MM.1S (cell line): ENCODE results near the gene PANX3.
"Not testable (repeated sequence)": the region's sequence is repeated elsewhere in the genome, so short reads cannot be mapped to it uniquely, and the experiment has no call there.

Source experiments
- DNase-seq: peaks from one replicate; pipeline ENCODE4 v3.0.0-alpha.2; 2015
- H2AFZ ChIP-seq: fragments of 300-600 bp; sonication (generic); 2 replicates; pipeline ENCODE4 v1.6.0; 2016; ENCODE audit warnings: antibody characterized with exemption, low read length
- H3F3A ChIP-seq: fragments of 300-600 bp; sonication (generic); 2 replicates; pipeline ENCODE4 v1.6.1; 2016; ENCODE audit warnings: mild to moderate bottlenecking, antibody characterized with exemption, low read length, moderate library complexity, mixed read lengths; ENCODE audit not compliant: insufficient read depth
- H3K27ac ChIP-seq: fragments of 300-600 bp; sonication (generic); 2 replicates; pipeline ENCODE4 v1.5.1; 2016; ENCODE audit warnings: mild to moderate bottlenecking, low read length
- H3K27me3 ChIP-seq: fragments of 300-600 bp; sonication (generic); replicated peaks from 2 replicates; pipeline ENCODE4 v1.6.0; 2016; ENCODE audit warnings: low read length; ENCODE audit not compliant: insufficient read depth
- H3K36me3 ChIP-seq: fragments of 300-600 bp; sonication (generic); replicated peaks from 2 replicates; pipeline ENCODE4 v1.6.1; 2016; ENCODE audit warnings: mild to moderate bottlenecking, low read length, mixed read lengths; ENCODE audit not compliant: insufficient read depth
- H3K4me1 ChIP-seq: fragments of 300-600 bp; sonication (generic); 2 replicates; pipeline ENCODE4 v1.6.1; 2016; ENCODE audit warnings: low read length, mixed read lengths
- H3K4me2 ChIP-seq: fragments of 300-600 bp; sonication (generic); 2 replicates; pipeline ENCODE4 v1.6.0; 2016; ENCODE audit warnings: low read depth, low read length
- H3K4me3 ChIP-seq: fragments of 300-600 bp; sonication (generic); 2 replicates; pipeline ENCODE4 v1.5.1; 2016; ENCODE audit warnings: low read length, mixed read lengths
- H3K79me2 ChIP-seq: fragments of 300-600 bp; sonication (generic); 2 replicates; pipeline ENCODE4 v1.6.1; 2016; ENCODE audit warnings: mixed run types, low read length, mixed read lengths
- H3K9ac ChIP-seq: fragments of 300-600 bp; sonication (generic); 2 replicates; pipeline ENCODE4 v1.6.1; 2016; ENCODE audit warnings: low read length, mixed read lengths
- H3K9me2 ChIP-seq: fragments of 300-600 bp; sonication (generic); replicated peaks from 2 replicates; pipeline ENCODE4 v1.6.1; 2016; ENCODE audit warnings: mild to moderate bottlenecking, low read length, mixed read lengths; ENCODE audit not compliant: insufficient read depth
- H3K9me3 ChIP-seq: fragments of 300-600 bp; sonication (generic); replicated peaks from 2 replicates; pipeline ENCODE4 v1.6.1; 2016; ENCODE audit warnings: mild to moderate bottlenecking, low read length, mixed read lengths; ENCODE audit not compliant: insufficient read depth
- H4K20me1 ChIP-seq: fragments of 300-600 bp; sonication (generic); 2 replicates; pipeline ENCODE4 v1.6.1; 2016; ENCODE audit warnings: mild to moderate bottlenecking, low read length, moderate library complexity, mixed read lengths; ENCODE audit not compliant: insufficient read depth
- CTCF ChIP-seq: fragments of 300-600 bp; sonication (generic); IDR thresholded peaks from 2 replicates; pipeline ENCODE4 v1.5.1; 2016; ENCODE audit warnings: antibody characterized with exemption, low read length, mixed read lengths
- EZH2 ChIP-seq: fragments of 300-600 bp; sonication (generic); optimal IDR thresholded peaks from 2 replicates; pipeline ENCODE3; 2017; ENCODE audit warnings: low read depth, mild to moderate bottlenecking, antibody characterized with exemption, low read length, mixed read lengths
- EZH2phosphoT487 ChIP-seq: fragments of 300-600 bp; sonication (generic); IDR thresholded peaks from 2 replicates; pipeline ENCODE4 v1.6.1; 2018; ENCODE audit warnings: antibody characterized with exemption, low read length

The PANX3 gene

GRCh38 chr11:124597626-124598025 lies 13.6 kb upstream of the PANX3 start:
- Histone ChIP-seq H3K4me3 (no peak overlapping the region), H3K9ac (no peak overlapping the region), H3F3A (no peaks in the 10 kb centered on the region), H3K27me3 (no peaks in the 10 kb centered on the region), H2AFZ (no peak overlapping the region), H3K79me2 (no peaks in the 10 kb centered on the region), H3K4me2 (no peak overlapping the region), H4K20me1 (no peaks in the 10 kb centered on the region), H3K36me3 (no peaks in the 10 kb centered on the region), H3K27ac (no peak overlapping the region), H3K9me3 (no peaks in the 10 kb centered on the region), H3K4me1 (no peaks in the 10 kb centered on the region), H3K9me2 (no peaks in the 10 kb centered on the region)
- no peak for DNase-seq
- TF ChIP-seq EZH2 (no peak), CTCF (no peak), EZH2phosphoT487 (no peak)

GRCh38 chr11:124600621-124601320 lies 10.5 kb upstream of the PANX3 start:
- Histone ChIP-seq H3K9me3 (no peaks in the 10 kb centered on the region), H3K4me3 (no peak overlapping the region), H3K4me1 (no peaks in the 10 kb centered on the region), H3K79me2 (no peaks in the 10 kb centered on the region), H3K27ac (no peak overlapping the region), H3F3A (no peaks in the 10 kb centered on the region), H2AFZ (no peak overlapping the region), H3K4me2 (no peak overlapping the region), H3K27me3 (no peaks in the 10 kb centered on the region), H3K9me2 (no peaks in the 10 kb centered on the region), H3K9ac (no peak overlapping the region), H3K36me3 (no peaks in the 10 kb centered on the region), H4K20me1 (no peaks in the 10 kb centered on the region)
- TF ChIP-seq EZH2 (no peak), CTCF (no peak), EZH2phosphoT487 (no peak)
- DNase-seq = no peak

- H3K9me3 ChIP-seq = no peaks in the 10 kb centered on the region
- H3K79me2 ChIP-seq = no peaks in the 10 kb centered on the region
- no peak for DNase-seq
- H3K4me1 ChIP-seq = no peaks in the 10 kb centered on the region
- TF ChIP-seq EZH2 (no peak), CTCF (no peak), EZH2phosphoT487 (no peak)
- no peak overlapping the region for H2AFZ ChIP-seq
- H3K27me3 ChIP-seq = no peaks in the 10 kb centered on the region
- H3F3A ChIP-seq = no peaks in the 10 kb centered on the region
- H3K9ac ChIP-seq = no peak overlapping the region
- no peaks in the 10 kb centered on the region for H4K20me1 ChIP-seq
- H3K4me3 ChIP-seq = no peak overlapping the region
- no peak overlapping the region for H3K27ac ChIP-seq
- H3K4me2 ChIP-seq = no peak overlapping the region
- no peaks in the 10 kb centered on the region for H3K9me2 ChIP-seq
- no peaks in the 10 kb centered on the region for H3K36me3 ChIP-seq
Measured at GRCh38 chr11:124602193-124602592, 9.0 kb upstream of the PANX3 start.

GRCh38 chr11:124602723-124603122 lies 8.5 kb upstream of the PANX3 start:
- not testable (repeated sequence) for H3K4me3 ChIP-seq, H3K27ac ChIP-seq, H3K4me2 ChIP-seq, H3K4me1 ChIP-seq, H3K36me3 ChIP-seq, H3K27me3 ChIP-seq, H3F3A ChIP-seq, H3K9me3 ChIP-seq, H3K9me2 ChIP-seq, DNase-seq, H3K9ac ChIP-seq, H3K79me2 ChIP-seq, H4K20me1 ChIP-seq, H2AFZ ChIP-seq
